Hematopoietic multipotent progenitor cell (in vitro differentiated cells): ENCODE measurements around the gene PARD3. TPM values are rescaled to one million over a fixed set of nuclear protein-coding genes. Genes with fewer than 3 reads are reported as not detected.
"Not testable (repeated sequence)": the region's sequence is repeated elsewhere in the genome, so short reads cannot be mapped to it uniquely, and the experiment has no call there.

Experiments
- DNase-seq, 3 donors: peaks; one replicate each; pipeline ENCODE4 v3.0.0-alpha.2; 2011 to 2015; ENCODE audit warnings: low read depth in 2 of 3, low spot score in 2 of 3
- total RNA-seq: library from RNA; depleted of rRNA; stranded (reverse); fragments of >200 nt; gene quantifications from one replicate; pipeline ENCODE4 v1.2.3, GENCODE V29; 2012

PARD3 gene
- total RNA-seq, 1 donor = 3.2 TPM

DNA sequence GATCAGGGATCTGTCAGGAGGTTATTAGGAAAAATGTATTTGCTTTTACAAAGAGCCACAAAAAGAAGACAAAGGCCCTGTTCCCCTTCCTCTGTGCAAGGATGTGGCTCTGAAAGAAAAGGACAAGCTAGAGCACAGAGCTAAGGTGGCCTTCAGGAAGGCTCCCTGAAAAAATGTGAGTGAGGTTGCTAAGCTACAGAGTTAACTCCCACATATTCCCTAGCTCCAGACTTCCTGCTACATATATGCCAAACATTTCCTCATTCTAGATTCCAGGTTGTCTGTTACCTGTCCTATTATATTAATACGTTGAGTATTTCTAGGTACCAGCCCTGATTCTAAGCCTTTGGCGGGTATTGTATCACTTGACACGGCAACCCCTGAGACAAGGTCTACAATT lies 369.0 kb downstream of the PARD3 start:
- no peak for DNase-seq

DNA sequence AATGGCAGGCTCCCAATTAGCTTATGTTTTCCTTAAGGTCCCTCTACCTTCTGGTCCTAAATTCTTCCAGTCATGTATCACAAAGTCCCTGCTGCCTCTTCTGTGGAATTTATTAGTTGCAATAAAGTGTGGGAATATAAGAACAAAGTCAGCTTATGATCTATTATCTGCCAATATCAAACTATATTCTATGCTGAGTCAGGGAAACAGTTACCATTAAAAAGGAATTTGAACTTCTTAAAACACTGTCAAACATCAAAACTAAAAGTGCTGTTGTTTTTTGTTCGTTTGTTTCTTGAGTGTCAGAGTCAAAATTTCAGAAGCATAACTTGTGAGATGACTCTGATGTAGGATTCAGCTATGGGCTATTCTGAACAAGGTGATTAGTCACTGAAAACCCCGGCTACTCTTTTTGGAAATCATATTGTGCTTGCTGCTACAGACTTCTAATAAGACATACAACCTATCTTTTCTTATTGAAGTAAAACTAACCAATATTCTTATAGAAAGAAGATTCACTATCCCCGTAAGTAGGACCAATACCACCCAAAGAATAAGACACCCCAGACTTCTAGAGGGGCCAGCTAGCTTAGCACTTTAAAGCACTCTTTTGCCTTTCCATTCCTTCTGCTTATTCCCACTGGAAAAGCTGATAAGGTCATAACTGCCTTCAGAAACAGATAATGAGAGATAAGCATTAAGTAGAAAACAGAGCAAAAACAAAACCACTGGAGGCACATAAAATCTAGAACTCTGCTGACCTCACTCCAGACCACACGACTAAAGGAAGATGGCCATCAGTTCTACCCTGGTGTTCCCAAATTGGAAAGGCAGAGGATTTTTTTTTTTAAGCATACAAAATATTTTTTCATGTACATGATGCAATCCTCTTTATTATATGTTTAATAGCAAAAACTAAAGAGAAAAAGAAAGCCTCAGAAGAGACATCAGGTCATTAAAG lies 370.6 kb downstream of the PARD3 start:
- DNase-seq = no peak

DNA sequence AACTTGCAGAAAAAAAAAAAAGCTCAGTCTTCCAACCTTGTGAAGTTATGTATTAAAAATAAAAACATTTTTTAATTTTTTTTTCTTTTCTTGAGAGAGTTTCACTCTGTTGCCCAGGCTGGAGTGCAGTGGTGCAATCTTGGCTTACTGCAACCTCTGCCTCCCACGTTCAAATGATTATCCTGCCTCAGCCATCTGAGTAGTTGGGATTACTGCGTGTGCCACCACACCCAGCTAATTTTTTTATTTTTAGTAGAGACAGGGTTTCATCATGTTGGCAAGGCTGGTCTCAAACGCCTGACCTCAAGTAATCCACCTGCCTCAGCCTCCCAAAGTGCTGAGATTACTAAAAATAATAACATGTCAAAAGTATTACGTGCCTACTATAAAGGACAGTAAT lies 375.7 kb downstream of the PARD3 start:
- not testable (repeated sequence) for DNase-seq

DNA sequence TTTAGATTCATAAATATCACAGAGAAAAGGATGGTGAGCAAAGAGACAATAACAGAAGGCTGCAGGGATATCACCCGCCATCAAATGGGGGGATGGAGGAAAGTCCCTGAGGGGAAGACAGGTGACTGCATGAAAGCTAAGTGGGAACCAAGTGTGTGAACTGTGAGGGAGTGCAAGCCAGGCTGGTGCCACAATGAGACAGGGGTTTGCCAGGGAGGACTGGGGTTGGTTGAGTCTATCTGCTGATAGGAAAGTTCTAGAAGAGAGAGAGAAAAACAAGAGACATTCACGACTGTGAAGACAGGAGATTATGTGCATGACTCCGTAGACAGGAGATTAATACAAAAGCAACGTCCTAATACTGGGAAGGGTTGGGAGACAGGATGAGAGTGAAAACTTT lies 376.4 kb downstream of the PARD3 start:
- no peak for DNase-seq

DNA sequence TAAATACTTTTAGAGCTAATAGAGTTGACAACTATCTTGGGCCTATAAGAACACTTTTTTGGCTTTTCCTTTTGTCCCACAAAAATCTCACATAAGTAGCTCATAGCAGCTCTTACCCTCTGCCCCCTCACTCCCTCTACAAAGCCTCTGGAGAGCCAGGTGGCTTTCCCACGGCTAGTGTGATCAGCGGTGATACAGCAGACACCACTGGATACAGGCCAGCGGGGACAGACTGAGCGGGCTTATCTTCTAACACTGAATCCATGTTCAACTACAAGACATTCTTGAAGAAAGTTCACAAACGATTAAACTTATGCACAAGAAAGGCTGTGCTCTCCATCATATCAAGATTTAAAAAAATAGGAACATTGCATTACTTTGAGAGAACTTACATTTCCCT lies 377.2 kb downstream of the PARD3 start:
- no peak for DNase-seq

DNA sequence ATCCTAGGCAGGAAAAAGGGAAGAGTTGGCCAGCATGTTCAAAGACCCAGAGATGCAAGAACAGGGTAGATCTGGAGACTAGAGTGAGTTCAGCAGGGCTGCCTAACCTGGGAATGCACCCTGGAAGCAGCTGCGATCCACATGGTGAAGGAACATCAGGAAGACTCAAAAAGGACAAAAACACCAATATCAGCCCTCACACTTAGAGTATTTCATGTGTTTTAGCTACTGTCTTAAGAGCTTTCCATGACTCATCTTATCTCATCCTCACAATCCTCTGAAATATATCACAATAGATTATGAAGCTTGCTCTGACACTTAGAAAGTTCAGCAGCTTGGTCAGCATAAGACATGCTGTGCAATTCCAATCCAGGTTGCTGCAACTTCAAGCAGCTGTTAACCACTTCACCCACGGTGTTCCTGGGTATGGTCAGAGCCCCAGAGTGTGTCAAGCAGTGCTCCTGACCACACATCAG lies 380.9 kb downstream of the PARD3 start:
- DNase-seq = no peak

DNA sequence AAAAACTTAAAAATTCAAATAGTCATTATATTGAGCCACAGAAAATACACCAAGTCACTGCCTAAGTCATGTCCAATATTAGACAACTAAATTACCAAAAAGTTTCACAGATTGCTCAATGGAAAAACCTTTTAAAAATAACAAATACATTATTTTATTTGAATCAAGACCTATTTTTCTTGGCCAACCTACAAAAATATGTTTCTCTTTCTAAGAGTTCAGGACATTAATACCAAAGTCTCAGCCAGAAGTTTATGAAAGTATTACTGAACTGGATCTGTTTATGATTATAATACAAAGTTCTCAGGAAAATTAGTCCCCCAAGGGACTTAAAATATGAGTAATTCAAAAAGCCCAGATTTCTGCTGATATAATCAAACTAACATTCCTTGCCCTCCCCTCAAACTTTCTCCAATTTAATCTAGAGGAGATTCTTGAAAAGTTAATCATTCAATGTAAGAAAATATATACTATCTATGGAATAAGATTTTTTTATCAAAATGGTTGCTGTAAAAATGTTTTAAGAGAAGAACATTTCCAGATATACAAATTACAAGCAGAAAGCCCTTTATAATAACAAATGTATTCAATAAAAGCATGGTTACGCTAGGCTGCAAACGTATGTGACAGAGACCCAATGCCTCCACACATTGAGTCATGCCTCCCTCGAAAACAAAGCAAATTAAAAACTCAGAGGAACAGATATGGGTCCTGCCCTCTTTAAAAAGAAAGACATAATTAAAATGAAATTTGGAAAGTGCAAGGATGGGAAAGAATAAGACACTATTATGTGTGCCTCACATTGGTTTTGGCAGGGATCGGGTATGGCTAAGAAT lies 381.6 kb downstream of the PARD3 start:
- no peak for DNase-seq

DNA sequence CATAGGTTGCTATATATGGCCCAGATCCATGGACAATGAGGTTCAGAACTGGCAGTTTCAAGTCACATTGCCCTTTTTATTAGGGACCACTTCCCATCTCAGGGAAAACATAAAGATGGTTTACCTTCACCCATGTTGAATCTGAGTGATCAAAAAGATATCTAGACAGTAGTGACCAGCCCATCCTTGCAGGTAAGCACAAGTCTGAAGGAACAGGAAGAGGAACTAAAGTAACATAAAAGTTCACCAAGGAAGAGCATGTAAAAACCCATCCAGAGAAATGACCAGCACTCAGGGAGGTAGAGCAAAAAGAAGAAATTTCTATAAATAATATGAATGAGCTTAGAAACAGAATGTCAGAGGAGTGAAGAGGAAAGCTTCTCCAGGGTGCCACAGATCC lies 382.5 kb downstream of the PARD3 start:
- DNase-seq = no peak

DNA sequence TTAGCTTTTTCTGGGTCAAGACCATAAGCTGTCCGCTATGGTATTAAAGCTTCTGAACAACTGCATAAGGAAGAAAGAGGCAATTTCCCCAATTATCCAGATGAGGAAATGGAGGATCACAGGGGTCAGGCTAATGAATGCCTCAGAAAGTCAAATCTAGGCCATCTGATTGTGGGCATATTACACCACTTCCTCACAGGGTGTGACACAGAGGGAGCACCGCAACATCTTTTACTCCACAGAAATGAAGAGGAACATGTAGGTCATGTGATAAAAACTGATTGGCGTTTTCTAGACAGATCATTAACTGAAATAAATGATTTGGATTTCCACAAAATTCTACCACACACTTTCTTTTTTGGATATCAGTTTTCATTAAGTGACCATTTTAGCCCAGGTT lies 384.4 kb downstream of the PARD3 start:
- no peak for DNase-seq

DNA sequence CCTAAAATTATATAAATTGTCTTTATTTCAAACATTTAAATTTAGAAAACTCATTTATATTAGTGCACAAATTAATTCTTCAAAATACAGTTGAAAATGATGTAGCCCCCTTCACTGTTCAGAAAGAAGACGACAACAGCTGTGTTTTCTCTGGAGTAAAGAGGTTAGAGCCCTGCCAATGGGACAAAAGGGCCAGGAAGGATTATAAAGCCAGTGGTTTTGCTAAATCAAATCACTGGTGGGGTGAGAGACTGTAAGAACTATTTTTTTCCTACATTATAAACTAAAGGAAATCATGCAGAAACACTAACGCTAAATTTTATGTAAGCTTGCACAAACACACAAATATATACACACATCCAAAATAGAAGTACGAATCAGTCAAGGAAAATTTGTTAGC lies 386.6 kb downstream of the PARD3 start:
- DNase-seq = no peak

DNA sequence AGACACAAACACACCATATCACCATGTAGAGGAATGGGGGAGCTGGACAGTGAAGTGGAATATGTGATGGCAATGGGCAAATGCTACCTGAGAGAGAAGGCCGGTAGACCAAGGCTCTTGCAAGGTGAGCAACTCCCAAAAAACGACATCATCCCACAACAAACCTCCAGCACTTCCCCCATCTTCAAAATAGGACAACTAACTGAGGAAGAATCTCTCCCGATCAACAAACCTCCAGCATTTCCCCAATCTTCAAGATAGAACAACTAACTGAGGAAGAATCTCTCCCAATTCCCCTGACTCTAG lies 387.2 kb downstream of the PARD3 start:
- DNase-seq = no peak

DNA sequence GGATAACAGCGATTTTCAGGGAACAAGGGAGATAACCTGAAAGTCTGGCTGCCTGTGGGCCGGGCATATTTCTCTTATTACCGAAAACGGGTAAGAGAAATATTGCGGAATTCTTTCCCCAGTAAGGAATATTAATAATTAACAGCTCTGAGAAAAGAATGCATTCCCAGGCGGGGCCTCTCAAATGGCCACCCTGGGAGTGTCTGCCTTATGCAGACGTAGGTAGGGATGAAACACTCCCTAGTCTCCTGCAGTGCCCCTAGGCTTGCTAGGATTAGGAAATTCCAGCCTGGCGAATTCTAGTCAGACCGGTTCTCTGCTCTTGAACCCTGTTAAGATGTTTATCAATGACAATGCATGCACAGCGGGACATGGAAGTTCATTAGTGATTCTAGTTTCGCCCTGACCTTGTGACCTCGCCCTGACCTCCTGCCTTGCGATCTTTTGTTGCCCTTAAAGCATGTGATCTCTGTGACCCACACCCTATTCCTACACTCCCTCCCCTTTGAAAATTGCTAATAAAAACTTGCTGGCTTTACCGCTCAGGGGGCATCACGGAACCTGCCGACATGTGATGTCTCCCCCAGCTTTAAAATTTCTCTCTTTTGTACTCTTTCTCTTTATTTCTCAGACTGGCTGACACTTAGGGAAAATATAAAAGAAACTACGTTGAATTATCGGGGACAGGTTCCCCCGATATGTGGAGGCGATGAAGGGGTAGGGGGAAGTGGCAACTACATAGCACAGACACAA lies 387.8 kb downstream of the PARD3 start:
- DNase-seq = not testable (repeated sequence)

DNA sequence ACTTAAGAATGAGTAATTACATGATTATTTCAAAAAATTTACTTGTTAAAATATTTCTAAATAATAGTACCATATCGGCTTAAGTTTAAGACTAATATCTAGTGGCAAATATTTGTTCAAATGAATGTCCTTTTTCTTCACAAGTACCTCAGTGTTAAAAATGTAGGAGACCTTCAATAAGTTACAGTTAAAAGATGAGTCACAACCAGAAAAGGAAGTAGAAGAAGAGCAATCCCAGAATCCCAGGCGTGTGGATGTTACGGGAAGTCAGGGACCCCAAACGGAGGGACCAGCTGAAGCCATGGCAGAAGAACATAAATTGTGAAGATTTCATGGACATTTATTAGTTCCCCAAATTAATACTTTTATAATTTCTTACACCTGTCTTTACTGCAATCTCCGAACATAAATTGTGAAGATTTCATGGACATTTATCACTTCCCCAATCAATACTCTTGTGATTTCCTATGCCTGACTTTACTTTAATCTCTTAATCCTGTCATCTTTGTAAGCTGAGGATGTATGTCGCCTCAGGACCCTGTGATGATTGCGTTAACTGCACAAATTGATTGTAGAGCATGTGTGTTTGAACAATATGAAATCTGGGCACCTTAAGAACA lies 388.4 kb downstream of the PARD3 start:
- not testable (repeated sequence) for DNase-seq

DNA sequence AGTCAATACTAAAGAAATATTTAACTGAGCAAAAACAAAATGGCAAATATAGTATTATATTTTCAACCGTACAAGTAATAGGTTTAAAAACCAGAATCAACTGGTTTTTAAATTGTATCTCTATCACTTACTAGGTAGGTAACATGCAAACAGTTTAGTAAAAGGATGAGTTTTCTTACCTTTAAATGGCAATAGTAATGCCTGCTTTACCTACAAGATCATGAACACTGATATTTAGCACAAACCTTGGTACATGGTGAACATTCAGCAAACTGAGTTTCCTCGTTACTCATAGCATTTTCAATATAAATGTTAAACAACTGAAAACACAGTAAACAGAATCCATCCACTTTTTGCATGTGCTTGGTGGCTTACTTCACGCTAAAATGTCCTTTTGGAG lies 389.1 kb downstream of the PARD3 start:
- DNase-seq = no peak

DNA sequence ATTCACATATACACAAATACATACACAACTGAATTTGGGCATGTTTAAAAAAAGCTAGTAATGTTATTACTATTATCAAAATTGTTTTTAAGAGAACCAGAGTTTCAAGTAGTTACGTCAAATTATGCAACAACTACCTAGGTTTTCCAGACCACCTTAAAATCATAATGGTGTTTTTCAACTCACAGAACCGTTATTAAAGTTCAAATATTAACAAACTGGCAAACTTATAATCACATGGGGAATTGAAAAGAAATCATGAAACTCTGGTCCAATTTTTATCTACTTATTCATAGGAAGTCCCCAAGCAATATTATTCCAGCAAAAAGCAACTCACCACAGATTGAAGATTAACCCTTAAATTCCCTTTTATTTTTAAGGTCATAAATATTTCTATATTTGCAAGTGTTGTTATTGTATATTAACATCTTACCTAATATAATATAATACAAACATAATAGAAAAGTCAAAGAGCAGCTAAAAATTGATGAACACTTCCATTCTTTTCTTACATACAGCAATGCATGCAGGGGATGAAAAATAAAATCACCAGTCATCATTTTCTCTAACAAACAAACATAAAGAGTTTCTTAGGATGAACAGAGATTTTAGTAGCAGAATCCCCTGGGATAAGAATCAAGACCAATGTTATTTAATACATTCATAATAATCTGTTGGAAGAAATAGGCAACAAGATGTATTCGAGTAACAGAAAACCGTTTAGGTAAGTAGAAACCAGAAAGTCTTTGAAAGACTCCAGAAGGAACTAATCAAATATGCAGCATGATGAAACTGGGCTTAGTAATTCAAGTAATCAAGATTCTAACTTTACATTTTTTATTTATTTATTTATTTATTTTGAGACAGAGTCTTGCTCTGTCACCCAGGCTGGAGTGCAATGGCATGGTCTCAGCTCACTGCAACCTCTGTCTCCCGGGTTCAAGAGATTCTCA lies 391.1 kb downstream of the PARD3 start:
- DNase-seq = no peak

DNA sequence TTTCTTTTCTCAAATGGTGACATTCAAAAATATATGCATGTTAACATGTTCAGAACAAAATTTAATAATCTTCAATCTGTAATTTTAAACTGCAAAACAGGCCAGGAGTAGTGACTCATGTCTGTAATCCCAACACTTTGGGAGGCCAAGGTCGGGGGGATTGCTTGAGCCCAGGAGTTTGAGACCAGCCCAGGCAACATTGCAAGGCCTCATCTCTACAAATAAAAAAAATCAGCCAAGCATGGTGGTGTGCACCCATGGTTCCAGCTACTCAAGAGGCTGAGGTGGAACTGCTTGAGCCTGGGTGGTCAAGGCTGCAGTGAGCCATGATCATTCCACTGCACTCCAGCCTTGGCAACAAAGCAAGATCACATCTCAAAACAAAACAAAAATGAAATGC lies 394.3 kb downstream of the PARD3 start:
- no peak for DNase-seq

DNA sequence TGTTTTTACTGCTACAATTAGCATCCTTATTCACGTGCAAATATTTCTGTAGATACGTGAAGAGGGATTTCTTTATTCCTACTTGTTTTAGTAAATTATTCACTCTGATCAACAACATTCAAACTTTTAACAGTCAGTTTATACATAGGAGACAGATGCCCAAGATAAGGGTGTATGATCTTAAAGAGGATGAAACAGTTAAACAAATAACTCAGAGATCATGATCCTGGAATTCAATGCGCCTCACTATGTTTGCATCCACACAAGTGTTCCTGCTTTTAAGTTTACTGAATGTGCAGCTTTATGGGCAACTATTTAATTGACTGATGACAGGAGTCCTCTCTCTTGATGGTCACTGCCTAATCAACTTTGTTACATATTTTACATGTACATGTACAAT lies 394.8 kb downstream of the PARD3 start:
- DNase-seq = no peak

DNA sequence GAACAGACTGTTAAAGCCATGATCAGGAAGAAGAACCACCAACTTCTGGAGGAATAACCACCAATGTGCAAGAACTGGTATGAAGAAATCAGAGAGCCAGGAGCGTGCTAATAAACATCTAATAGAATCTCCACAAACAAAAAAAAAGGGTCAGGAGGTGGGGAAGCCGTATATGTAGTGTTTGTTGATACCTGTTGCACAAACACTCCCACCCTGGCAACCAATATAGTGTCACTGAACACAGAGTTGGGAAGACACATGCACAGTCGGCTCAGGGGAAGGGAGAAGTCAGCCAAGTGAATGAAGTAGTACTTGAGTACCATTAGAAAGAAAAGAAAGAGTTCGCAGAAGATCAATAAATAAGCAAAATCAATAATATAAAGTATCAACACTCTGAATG lies 400.1 kb downstream of the PARD3 start:
- DNase-seq = no peak

DNA sequence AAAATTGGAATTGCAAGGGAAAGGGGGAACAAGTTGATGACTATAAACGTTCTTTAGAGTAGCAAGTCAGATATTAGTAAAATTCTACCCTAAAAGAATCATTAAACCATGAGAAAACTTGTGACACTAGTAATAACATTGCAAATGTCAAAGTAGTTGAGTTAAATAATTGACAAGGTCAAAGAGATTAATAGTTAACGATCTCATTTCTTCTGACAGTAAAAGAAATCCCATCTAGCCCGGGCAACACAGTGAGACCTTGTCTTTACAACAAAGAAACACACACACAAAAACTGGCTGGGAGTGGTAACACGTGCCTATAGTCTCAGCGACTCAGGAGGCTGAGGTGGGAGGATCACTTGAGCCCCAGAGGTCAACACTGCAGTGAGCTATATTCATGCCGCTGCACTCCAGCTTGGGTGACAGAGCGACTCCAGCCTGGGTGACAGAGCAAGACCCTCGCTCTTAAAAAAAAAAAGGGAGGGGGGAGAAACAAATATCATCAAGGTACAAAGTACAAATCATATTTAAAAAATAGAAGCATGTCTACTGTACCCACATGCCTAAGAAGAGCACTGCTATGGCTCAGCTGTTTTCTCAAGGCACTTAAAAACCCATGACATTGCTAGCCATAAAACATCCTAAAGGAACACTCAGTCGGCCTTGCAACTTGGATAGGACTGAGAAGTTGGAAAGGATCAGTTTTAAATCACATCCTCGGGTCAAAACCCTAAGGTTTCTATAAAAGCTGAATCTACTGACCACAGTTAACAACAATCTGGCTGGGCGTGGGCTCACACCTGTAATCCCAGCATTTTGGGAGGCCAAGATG lies 401.1 kb downstream of the PARD3 start:
- no peak for DNase-seq
